CD4-positive, alpha-beta T cell treated with Interleukin-6 for 4 hours (primary cell): Measurements from ENCODE around the gene VEPH1.

Experiments used
- DNase-seq: peaks from one replicate; pipeline ENCODE4 v3.0.0-alpha.2; 2020; ENCODE audit warnings: mixed read lengths

The VEPH1 gene

GRCh38 chr3:157294491-157294890, 208.7 kb downstream of the VEPH1 start:
- no peak for DNase-seq

DNA sequence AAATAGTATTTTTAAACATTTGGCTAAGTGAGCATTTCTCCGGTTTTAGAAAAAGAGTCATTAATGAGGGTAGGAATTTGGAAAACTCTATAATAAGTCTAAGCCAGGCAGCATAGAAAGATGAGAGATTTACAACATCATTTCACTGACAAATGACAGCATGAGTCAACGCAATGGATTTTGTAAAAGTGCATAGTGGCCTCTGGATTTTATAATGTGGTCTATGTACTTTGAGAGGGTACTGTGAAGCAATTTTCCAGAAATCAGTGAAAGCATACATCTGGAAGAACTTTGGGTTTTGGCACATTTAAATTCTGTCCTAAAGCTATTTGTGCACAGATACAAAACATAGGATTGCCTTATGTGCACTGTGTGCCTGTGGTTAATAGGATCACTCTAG, 212.4 kb downstream of the VEPH1 start:
- DNase-seq: no peak

DNA sequence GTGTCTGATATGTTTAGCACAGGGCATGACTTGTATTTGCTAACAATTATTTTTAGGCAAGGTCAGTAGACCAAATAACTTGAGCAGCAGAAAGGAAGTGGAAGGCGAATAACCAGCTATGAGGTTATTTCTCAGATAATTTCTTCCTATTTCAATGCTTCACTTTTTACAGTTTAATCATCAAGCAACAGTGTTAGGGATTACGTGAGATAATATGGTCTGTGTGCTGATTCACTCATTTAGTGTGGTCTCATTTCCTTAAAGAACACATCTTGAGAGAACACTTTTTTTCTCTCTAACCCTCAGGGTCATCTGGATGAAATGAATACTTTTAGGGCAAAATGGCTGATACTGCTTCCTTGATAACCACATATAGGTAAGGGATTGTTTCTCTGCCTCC, 217.2 kb downstream of the VEPH1 start:
- DNase-seq: no peak

GRCh38 chr3:157285141-157285540, 218.1 kb downstream of the VEPH1 start:
- DNase-seq: no peak

GRCh38 chr3:157284688-157285087, 218.5 kb downstream of the VEPH1 start:
- no peak for DNase-seq

- no peak for DNase-seq
Measured at GRCh38 chr3:157282261-157283191, 220.7 kb downstream of the VEPH1 start.

DNA sequence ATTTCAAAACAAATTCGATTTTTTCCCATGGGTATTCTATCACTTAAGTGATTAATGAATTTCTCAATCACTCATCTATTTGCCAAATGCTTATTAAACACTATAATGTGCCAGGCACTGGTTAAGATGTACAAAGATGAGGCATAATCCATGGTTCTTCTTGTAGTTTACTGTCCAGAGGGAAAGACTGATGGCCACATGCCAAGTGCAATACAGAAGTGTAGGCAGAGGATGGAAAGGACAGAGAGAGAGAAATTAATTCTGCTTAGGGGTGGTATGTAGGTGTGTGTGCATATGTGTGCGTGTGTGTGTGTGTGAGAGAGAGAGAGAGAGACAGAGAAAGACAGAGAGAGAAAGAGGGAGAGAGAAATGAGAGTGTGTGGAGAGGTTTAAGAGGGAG, 222.4 kb downstream of the VEPH1 start:
- DNase-seq: no peak

- no peak for DNase-seq
Measured at GRCh38 chr3:157280354-157280753, 222.9 kb downstream of the VEPH1 start.

DNA sequence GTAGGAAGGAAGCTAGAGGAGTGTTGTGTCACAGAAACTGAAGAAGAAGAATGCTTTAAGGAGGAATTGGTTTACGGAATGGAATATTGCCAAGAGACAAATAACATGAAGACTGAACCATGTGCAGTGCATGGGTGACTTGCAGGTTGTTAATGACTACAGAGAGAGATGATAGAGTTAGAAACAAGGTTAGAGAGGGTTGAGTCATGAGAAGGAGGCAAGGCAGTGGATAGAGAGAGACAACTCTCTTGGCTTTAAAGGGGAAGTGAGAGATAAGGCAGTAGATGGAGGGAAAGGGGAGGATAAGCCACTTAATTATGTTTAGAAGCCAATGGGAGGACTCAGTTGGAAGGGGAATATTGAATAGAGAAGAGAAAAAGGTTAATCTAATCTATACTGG, 224.0 kb downstream of the VEPH1 start:
- no peak for DNase-seq

DNA sequence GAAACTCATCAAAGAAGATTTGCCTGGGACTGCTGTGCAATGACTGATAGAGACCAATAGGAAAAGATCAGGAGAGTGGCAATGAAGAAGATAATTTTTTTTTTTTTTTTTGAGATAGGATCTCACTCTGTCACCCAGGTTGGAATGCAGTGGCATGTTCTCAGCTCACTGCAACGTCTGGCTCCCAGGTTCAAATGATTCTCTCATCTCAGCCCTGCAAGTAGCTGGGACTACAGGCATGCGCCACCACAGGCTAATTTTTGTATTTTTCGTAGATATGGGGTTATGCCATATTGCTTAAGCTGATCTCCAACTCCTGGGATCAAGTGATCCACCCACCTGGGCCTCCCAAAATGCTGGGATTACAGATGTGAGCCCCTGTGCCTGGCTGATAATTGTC, 226.4 kb downstream of the VEPH1 start:
- no peak for DNase-seq

DNA sequence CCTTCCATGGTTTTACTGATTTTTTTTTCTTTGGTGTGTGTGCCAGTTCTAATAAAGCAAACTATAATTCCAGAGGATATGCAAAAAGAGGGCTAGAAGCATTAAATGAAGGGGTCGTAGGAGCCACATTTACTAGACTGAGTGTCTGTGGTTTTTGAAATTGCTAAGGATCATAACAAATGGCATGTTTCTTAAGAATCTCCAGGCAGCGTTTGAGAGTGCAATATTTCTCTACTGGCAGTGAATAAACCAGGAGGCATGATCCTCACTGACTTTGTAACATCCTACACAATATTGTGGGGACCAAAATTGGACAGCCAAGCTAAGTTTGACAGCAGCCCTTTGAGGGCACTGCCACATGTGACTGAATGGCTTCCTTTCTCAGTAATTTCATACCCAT, 227.4 kb downstream of the VEPH1 start:
- no peak for DNase-seq

- no peak for DNase-seq
Measured at GRCh38 chr3:157274644-157275137, 228.5 kb downstream of the VEPH1 start.

GRCh38 chr3:157271283-157271882, 231.8 kb downstream of the VEPH1 start:
- no peak for DNase-seq

- DNase-seq: no peak
Measured at GRCh38 chr3:157268026-157268425, 235.2 kb downstream of the VEPH1 start.

DNA sequence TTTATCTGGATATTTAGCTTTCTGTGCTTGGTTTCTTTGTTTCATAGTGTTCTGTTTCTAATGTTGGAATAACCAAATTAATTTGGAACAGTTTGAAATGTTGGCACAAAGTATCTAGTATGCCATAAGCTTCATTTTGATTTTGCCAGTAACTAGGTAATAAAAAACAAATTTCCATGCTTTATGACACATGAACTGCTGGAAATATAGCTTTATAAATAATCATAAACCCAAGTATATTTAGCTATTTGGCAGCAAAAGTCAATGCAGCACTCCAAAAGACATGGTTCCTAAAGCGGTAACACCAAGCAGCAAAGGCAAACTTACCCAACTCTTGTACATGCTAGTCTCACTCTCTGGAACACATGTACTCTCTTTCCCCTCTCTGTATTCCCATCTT, 237.3 kb downstream of the VEPH1 start:
- no peak for DNase-seq

GRCh38 chr3:157263027-157263426, 240.2 kb downstream of the VEPH1 start:
- DNase-seq: no peak

DNA sequence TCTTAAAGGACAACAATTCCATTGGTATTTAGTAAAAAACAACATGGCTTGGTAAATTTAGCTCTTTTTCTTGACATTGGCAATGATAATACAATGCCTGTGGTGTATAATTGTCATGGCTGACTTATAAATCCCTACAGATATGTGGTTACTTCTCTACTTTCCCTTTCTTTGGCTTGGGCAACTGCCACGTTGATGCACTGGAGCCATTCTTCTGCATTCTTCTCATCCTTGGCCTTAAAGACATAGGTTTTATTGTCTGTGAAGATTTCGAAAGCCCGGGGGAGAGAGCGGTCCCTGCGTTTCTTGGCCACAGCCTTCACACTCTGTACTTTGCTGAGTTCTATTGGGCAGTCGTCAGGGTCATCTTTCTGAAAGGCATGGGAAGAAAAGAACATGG, 242.2 kb downstream of the VEPH1 start:
- no peak for DNase-seq

- no peak for DNase-seq
Measured at GRCh38 chr3:157259825-157260224, 243.4 kb downstream of the VEPH1 start.

GRCh38 chr3:157257101-157257500, 246.1 kb downstream of the VEPH1 start:
- DNase-seq: no peak

- no peak for DNase-seq
Measured at GRCh38 chr3:157255797-157256196, 247.4 kb downstream of the VEPH1 start.

GRCh38 chr3:157251685-157252084, 251.5 kb downstream of the VEPH1 start:
- no peak for DNase-seq

DNA sequence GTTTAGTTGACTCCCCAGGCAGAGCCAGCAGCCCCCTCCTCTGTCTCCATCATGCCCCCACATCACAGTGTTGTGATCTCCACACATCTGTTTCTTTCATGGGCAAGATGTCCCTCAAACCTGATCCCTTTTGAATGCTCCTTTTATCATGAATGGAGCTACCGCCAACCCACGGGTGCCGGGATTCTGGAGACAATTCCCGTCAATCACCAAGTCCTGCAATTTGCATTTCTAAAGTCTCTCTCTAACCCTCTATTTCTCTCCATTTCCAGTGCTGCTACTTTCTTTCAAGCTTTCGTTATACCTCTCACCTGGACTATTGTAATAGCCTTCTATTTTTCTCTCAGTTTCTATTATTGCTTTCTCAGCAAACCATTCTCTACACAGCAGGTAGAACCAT, 253.6 kb downstream of the VEPH1 start:
- DNase-seq: no peak

GRCh38 chr3:157248590-157249422, 254.4 kb downstream of the VEPH1 start:
- no peak for DNase-seq
